NCI-H1436 (cell line): ENCODE data around the gene CDSN.
A peak's percentile ranks its signal among the peaks of the same experiment; 100 is the strongest.
"Not testable (repeated sequence)": the region's sequence is repeated elsewhere in the genome, so short reads cannot be mapped to it uniquely, and the experiment has no call there.

Experiments used
- DNase-seq: peaks from one replicate; lab custom pipeline; 2025; lab: John Stamatoyannopoulos, UW

The CDSN gene, protein sequence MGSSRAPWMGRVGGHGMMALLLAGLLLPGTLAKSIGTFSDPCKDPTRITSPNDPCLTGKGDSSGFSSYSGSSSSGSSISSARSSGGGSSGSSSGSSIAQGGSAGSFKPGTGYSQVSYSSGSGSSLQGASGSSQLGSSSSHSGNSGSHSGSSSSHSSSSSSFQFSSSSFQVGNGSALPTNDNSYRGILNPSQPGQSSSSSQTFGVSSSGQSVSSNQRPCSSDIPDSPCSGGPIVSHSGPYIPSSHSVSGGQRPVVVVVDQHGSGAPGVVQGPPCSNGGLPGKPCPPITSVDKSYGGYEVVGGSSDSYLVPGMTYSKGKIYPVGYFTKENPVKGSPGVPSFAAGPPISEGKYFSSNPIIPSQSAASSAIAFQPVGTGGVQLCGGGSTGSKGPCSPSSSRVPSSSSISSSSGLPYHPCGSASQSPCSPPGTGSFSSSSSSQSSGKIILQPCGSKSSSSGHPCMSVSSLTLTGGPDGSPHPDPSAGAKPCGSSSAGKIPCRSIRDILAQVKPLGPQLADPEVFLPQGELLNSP

DNA sequence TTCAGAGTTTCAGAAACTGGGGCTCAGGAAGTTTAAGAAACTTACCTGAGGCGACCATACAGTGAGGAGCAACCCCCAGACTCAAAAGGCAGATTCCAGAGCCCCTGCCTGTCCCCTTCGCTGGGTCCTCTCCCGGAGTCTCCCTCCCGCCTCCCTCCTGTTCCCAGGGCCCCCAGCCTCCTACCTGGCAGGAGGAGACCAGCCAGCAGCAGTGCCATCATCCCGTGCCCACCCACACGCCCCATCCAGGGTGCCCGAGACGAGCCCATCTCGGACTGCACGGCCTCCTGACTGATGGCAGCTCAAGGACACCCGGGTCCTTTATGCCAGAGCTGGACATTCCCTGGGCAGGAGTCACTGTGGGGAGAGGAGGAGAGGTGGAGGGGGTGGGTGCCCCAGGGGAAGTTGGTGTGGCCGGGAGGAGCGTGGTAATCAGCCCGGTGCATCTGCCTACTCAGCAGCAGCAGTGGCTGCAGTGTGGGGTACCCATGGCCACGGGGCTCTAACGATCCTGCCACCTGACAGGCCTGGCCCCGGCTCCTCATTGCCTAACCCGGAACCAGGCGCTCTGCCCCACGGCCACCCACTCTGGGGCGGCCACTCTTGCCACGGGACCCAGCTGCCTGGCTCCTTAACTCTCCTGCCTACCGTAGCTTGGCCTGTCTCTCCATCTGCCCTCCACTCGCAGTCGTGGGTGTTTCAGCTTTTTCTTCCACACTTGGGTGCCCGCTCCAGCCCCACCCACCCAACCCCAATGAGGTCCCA lies at the start of gene CDSN:
CDSN (minus strand) TSS at position 296 of the 765 bp plus-strand sequence; CDS start at position 269, 27 bp downstream.
- DNase-seq: no peak

DNA sequence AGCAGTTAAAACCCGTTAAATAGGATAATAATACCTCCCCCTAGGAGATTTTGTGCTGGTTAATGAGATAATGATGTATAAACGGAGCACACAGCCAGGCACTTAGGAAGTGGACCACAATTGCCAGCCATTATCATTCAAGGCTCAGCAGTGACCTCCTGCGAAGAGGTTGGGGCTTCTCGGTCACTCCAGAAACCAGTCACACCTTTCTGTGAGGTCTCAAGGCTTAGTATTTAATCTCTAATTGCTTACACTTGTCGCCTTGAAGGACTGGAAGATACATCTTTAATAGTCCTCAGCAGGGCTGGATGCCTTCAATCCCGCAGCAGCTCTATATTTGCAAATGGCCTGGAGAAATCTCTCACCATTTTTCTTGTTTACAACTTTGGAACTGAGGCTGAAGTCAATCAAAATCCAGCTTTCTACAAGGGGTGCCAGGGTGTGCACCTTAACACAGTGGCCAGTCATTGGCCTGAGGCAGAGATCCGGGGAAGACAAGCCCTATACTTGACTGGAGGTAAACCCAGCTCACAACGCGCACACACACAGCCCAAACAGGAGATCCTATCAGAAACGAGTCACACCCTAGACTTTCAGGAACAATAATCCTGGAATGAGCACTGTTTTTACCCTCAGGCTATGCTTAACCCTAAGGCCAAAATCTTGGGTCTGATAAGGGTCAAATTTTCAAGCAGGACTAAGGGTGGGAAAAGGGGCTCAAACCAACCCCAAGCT lies 49.0 kb upstream of the CDSN start:
- DNase-seq: no peak

DNA sequence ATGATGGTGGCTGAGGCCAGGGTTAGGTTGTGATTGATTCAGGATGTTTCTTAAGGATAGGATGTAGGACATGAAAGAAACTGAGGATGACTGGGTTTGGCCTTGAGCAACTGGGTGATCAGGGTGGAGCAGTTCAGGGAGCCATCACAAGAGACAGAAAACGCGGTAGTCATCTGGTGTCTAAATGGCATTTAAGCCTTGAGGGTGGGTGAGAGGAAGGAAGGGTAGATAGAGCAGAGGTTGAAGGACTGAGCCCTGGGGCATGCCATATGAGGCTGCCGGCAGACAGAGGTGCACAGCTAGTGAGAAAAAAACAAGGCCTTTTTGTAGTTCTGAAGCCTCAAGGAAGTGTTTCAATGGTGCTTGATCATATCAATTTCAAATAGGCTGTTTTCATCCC lies 48.4 kb upstream of the CDSN start:
- no peak for DNase-seq

DNA sequence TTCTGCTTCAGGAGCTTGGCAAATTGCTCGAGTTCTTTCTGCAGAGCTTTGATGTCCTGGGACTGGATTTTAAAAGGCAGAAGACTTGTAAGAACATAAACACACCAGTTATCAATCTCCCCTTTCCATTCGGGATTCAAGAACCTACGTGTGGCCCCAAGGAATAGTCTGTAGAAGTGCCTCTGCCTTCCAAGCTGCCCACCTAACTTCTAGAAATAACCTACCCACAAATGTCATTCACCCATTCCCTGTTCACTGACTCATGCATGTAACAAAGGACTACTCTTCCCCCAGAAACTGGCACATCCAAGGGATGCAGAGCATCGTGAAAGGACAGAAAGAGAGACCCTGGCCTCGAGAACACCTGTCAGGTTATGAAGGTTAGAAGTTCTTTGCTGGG lies 45.7 kb upstream of the CDSN start:
- DNase-seq: no peak

DNA sequence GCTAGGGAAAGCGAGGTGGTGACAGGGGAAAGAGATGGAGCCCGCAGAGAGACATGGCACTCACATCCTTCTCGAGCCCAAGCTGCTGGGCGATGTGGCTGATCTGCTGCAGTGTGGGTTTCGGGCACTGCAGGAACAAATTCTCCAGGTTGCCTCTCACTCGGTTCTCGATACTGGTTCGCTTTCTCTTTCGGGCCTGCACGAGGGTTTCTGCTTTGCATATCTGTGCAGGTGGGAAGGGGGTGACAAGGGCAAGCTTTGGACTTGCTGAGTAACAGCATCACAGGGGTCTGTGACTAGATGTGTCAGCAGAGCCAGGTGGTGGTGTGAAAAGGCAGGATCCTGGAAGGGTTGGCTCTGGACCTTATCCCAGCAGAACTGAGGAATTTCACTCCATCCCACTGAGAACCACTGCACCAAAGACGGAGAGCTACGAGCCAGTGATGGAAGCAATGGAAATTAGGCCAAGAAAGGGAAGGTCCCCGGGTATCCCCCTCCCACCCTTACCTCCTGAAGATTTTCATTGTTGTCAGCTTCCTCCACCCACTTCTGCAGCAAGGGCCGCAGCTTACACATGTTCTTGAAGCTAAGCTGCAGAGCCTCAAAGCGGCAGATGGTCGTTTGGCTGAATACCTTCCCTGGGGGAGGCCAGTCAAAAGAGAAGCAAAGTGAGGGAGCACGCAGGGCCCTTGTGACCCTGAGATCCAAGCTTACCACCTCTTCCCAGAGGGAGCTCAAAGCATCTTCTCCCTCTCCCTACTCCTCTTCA lies 45.0 kb upstream of the CDSN start:
- DNase-seq: not testable (repeated sequence)

DNA sequence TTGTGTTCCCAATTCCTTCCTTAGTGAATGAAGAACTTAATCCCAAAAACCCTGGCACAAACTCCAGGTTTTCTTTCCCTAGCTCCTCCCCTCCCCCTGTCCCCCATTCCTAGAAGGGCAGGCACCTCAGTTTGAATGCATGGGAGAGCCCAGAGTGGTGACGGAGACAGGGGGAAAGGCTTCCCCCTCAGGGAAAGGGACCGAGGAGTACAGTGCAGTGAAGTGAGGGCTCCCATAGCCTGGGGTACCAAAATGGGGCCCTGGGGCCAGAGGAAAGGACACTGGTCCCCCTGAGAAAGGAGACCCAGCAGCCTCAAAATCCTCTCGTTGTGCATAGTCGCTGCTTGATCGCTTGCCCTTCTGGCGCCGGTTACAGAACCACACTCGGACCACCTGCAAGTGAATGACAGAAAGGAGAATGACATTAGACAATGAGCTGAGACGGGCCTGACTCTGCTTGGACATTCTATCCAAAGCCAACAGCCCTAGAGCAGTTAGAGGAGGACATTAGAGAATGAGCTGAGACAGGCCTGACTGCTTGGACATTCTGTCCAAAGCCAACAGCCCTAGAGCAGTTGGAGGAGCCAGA lies 44.3 kb upstream of the CDSN start:
- DNase-seq: not testable (repeated sequence)

DNA sequence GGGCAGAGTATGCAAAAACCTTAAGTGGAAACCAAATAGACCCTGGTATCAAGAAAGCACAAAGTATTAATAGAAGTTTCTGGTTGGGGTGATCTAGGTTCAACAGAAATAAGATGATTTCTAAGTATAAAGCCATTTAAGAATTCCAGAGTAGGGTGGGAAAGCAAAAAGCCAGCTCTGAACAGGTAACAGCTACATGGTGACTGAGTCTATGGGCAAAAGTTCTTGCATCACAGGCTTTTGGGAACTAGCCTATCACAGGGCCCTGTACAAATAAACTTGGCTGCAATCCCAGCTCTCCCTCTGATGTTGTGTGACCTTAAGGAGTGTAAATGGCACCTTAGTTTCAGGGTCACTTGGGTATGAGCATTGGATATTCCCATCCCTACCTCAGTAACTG lies 43.7 kb upstream of the CDSN start:
- no peak for DNase-seq

DNA sequence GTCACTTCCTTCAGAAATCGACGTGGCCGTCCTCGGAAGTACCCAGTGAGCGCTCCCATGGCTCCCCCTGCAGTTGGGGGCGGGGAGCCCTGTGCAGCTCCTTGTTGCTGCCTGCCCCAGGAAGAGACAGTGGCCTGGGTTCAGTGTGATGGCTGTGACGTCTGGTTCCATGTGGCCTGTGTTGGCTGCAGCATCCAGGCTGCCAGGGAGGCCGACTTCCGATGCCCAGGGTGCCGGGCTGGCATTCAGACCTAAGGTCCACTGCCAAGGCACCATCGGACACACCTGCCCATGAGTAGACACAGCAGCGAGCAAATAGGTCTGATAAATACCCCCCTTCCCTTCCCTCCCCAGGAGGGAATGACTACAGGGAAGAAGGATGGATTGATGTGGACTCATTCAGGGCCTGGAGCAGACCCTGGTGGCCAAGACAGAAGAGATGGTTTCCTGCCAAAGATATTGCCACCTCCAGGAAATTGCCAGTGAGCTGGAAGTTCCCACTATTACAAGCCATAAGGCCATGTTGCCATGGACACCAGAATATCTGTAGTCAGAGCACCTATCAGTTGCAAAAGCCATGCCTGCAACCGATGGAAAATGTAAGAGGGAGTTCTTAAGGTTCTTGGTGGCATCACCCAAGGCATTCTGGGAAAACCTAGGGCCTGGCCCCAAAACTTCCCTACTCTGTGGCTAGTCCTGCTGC lies 42.4 kb upstream of the CDSN start:
- no peak for DNase-seq

DNA sequence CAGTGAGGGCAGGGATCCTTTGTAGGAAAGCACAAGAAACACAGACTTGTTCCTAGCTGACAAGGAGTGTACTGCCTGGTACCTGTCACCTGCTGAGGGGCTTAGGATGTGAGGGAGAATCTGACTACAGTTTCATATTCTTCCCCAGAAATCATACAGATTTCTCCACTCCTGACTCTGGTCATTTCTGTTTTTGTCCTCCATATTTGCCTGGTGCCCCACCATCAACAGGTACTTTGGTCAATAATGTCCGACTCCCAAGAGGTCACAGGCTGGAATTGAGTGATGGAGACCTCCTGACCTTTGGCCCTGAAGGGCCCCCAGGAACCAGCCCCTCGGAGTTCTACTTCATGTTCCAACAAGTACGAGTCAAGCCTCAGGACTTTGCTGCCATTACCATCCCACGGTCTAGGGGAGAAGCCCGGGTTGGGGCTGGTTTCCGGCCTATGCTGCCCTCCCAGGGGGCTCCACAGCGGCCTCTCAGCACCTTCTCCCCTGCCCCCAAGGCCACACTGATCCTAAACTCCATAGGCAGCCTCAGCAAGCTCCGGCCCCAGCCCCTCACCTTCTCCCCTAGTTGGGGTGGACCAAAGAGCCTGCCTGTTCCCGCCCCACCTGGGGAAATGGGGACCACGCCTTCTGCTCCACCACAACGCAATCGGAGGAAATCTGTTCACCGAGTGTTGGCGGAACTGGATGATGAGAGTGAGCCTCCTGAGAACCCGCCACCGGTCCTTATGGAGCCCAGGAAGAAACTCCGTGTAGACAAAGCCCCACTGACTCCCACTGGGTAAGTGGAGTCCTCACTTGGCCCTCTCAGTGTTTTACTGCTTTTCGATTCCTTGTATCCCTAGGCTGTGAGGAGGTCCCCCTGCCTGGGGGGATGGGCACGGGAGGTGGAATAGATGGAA lies 41.2 kb upstream of the CDSN start:
- DNase-seq: no peak

DNA sequence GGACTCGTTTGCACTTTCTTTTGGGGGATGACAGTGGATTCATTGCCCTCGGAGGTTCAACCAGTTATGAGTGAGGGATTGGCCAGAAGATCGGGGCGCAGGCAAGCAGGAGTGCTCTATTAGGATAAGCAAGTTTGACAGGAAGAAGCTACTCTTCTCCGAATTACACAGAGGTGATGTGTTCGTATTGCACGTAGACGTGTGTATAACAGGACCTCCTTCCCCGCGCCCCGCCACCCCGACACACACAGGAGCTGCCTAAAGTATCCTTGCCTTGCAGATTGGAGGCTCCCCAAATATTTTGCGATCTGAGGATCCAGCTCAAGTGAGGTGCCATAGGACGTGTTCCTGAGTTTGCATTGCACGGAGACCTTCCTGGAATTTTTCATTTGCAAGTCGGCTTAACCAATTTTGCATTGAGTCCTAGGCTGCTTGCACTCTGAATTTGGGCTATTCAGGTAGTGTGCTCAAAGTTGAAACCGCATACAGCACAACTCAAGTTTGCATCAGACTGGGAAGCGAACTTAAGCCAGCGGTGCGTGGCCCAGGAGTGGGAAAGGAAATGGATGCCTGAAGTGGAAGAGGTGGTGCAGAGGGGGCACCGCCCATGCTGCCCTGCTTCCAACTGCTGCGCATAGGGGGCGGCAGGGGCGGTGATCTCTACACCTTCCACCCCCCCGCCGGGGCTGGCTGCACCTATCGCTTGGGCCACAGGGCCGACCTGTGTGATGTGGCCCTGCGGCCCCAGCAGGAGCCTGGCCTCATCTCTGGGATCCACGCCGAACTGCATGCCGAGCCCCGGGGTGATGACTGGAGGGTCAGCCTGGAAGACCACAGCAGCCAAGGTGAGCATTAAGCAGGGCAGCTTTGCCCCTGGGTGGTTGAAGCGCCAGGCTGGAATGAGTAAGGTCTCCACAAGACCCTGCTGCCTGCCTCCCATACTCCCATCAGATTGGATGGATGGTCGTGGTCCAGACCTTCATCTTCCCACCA lies 38.9 kb upstream of the CDSN start:
- peak; percentile 27 for DNase-seq

DNA sequence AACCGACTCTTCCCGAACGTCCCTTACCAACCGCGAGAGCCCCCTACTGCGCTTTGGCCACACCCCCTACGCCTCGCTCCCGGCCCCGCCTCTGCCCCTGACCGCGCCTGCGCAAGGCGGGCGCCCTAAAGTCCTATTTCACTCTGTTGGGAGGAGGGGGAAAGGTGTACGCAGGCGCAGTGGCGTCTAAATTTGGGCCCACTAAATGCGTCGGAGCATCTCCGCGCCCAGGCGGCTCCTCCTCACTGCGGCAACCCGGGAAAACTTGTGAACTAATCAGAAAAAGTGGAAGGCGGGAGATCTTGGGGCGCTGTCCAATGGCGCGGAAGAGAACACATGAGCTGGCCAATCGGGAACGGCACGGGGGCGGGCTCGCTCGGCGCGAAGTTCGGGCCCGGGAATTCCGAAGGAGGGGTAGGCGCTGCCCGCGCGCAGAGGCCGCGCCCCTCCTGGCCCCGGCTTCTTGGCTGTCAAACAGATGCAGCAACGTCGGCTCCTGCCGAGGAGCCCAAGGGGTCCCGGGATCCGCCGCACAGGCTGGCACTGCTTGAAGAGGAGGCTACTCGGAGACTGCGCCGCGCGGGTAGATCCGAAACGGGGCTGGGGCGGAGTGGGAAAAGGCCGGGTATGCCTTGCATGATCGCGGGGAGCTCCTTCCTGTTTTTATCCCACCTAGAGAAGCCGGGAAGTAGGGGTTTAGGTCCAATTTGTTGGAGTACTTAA lies 38.1 kb upstream of the CDSN start, which contains the start of gene TCF19:
TCF19 (plus strand) TSS at position 450 of the 723 bp plus-strand sequence. CDS start 881 bp downstream, outside the sequence.
- DNase-seq: peak; percentile 98

DNA sequence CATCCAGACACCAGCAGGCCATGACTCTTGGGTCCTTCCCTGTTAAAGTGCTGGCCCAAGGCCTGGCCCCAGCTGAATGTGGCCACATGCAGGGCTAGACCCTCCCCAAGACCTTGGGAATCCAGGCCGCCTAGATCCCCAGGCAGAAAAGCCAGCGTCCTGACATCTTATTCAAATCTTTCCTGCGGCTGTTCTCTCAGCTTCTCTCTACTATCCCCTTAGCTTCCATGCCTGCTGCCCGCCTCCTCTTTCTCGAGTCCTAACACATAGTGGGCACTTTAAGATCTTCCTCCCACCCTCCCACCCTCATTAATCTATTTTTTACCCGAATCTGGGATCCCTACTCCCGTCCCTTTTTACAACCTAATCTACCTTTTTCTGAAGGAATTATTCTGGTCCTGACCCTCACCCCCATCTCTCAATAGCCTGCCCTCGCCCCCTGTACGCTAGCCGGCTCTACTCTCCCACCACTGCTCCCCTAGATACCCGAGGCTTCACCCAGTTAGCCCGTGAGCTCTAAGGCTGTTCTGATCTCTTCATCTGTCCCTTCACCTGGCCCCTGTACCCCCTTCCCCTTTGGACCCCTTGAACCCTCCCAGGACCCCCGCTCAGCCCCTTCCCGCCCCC lies 37.4 kb upstream of the CDSN start, which contains the start of gene CCHCR1:
CCHCR1 (minus strand) TSS at position 290 of the 627 bp plus-strand sequence; CDS start at position 88, 202 bp downstream.
- DNase-seq: no peak

DNA sequence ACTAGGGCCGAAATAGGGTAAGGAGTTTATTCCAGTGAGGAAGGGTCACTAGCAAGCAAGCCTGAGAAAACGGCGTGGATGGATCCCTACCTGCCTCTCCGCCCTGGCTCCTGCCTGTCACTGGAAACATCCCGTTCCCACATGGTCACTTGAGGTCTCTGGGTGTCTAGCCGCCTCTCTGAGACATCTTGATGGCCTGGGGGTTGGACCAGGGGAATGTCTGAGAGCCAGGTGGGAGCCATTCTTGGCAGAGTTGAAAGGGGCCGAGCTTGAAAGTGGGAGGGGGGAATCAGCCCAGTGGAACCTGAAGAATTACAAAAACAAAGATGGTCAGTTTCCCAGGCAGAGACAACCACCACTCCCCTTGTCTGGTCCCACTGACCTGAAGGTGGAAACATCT lies 36.4 kb upstream of the CDSN start:
- DNase-seq: no peak

DNA sequence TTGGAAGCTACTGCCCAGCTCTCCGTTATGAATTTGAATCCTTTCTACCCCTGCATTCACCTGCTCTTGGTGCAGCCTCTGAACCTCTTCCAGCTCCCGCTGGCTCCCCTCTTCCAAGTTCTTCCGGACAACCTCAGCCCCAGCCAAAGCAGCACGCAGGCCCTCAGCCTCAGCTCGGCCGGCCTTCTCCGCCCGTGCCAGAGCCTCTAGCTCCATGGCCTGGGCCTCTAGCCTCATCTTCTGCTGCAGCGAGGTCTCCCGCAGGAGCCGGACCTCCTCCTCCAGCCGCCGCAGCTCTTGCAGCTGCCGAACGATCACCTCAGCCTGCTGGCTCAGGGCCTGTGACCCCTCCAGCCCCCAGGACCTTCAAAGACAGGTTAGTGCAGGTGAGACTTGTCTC lies 34.2 kb upstream of the CDSN start:
- no peak for DNase-seq

DNA sequence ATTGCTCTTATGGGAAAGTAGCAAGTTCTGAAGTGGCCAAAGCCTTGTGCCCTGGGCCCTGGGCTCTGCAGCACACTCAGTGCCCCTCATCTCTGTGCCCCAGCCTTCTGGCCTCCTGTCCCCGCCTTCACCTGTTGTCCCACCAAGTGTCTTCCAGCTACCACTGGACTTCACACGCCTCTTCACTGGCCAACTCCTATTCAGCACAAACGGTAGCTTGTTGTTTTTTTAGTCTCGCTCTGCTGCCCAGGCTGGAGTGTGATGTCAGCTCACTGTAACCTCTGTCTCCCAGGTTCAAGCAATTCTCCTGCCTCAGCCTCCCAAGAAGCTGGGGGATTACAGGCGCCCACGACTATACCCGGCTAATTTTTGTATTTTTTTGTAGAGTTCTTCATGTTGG lies 32.5 kb upstream of the CDSN start:
- DNase-seq: no peak

DNA sequence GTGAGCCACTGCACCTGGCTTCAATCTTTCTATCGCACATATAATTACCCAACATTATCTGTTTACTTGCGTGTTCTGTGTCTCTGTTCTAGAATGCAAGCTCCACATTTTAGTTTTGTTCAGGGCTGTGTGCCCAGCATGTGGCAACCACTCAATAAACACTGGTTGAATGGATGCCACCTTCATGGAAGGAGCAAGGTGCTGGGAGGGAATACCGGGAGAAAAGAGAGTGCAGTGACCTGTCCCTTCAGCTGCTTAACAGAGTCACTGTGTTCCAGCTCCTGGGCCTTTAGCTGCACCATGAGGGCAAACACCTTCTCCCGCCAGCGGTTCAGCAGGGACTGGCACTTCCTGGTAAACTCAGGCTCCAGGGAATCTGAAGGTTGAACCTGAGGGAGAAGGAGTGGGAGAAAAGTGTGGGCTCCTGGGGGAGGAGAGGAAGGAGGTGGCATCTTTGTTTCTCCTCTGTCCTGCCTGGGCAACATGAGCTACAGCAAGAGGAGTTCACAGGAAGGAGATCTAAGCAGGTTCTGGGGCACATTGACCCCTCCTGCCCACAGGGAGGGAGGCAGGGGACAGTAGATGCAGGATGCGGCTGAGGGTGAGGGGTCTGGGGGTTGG lies 29.7 kb upstream of the CDSN start:
- DNase-seq: no peak
